Parathyroid adenoma (tissue), 2 donors: Measurements from ENCODE around the gene SLC24A3.

Experiments used
- H2AFZ ChIP-seq: fragments of 300-600 bp; sonication (generic); one replicate; pipeline ENCODE4 v1.7.0; 2017; ENCODE audit warnings: antibody characterized with exemption, mild to moderate bottlenecking
- H3K27ac ChIP-seq: fragments of 300-600 bp; sonication (generic); one replicate; pipeline ENCODE4 v1.7.0; 2017
- H3K27me3 ChIP-seq: fragments of 300-600 bp; sonication (generic); one replicate; pipeline ENCODE4 v1.7.0; 2017; ENCODE audit warnings: low read length; ENCODE audit not compliant: control insufficient read depth, insufficient read depth
- H3K36me3 ChIP-seq: fragments of 300-600 bp; sonication (generic); one replicate; pipeline ENCODE4 v1.7.0; 2017; ENCODE audit warnings: low read length; ENCODE audit not compliant: control insufficient read depth, insufficient read depth
- H3K4me1 ChIP-seq: fragments of 300-600 bp; sonication (generic); one replicate; pipeline ENCODE4 v1.7.0; 2017; ENCODE audit warnings: control low read depth
- H3K4me2 ChIP-seq: fragments of 300-600 bp; sonication (generic); one replicate; pipeline ENCODE4 v1.7.0; 2017; ENCODE audit warnings: low read length
- H3K4me3 ChIP-seq: fragments of 300-600 bp; sonication (generic); one replicate; pipeline ENCODE4 v1.7.0; 2017; ENCODE audit warnings: low read depth, low read length
- H3K79me2 ChIP-seq: fragments of 300-600 bp; sonication (generic); one replicate; pipeline ENCODE4 v1.7.0; 2017; ENCODE audit warnings: control low read depth
- H3K9ac ChIP-seq: fragments of 300-600 bp; sonication (generic); one replicate; pipeline ENCODE4 v1.7.0; 2017; ENCODE audit warnings: mild to moderate bottlenecking
- H3K9me3 ChIP-seq: fragments of 300-600 bp; sonication (generic); one replicate; pipeline ENCODE4 v1.7.0; 2017; ENCODE audit warnings: low read length; ENCODE audit not compliant: control insufficient read depth
- TF ChIP-seq, protein P1 (sequence below): fragments of 300-600 bp; sonication (generic); IDR thresholded peaks from one replicate; pipeline ENCODE4 v1.7.0; 2017; ENCODE audit warnings: antibody characterized with exemption, mild to moderate bottlenecking
- donor health status: primary hyperparathyroidism.

Gene SLC24A3

DNA sequence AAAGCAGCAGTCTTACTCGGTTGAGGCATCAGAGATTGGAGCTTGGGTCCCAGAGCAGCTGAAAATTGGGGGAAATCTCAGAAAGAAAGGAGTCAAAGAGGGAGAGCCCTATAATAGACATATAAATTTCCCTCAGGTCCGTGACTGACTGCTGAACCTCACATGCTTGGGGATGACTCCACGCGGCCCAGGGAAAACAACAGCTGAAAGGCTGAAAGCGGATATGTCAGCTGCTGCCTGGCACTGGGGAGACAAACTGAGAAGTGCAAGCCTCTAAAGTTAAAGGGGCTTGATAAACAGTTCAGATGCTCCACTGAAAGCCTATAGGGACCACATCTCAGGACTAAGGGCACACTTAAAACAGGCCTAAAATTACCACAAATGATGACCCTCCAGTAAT is 289.7 kb downstream of the SLC24A3 start:
- H2AFZ ChIP-seq = no peak overlapping the region
- no peak overlapping the region for H3K27ac ChIP-seq
- no peaks in the 10 kb centered on the region for H3K79me2 ChIP-seq
- H3K36me3 ChIP-seq = no peaks in the 10 kb centered on the region
- no peaks in the 10 kb centered on the region for H3K4me1 ChIP-seq
- no peaks in the 10 kb centered on the region for H3K9me3 ChIP-seq
- H3K4me3 ChIP-seq = no peak overlapping the region
- no peaks in the 10 kb centered on the region for H3K27me3 ChIP-seq
- H3K9ac ChIP-seq = no peak overlapping the region
- no peak overlapping the region for H3K4me2 ChIP-seq
- TF ChIP-seq, protein P1, sequence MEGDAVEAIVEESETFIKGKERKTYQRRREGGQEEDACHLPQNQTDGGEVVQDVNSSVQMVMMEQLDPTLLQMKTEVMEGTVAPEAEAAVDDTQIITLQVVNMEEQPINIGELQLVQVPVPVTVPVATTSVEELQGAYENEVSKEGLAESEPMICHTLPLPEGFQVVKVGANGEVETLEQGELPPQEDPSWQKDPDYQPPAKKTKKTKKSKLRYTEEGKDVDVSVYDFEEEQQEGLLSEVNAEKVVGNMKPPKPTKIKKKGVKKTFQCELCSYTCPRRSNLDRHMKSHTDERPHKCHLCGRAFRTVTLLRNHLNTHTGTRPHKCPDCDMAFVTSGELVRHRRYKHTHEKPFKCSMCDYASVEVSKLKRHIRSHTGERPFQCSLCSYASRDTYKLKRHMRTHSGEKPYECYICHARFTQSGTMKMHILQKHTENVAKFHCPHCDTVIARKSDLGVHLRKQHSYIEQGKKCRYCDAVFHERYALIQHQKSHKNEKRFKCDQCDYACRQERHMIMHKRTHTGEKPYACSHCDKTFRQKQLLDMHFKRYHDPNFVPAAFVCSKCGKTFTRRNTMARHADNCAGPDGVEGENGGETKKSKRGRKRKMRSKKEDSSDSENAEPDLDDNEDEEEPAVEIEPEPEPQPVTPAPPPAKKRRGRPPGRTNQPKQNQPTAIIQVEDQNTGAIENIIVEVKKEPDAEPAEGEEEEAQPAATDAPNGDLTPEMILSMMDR = no peak

DNA sequence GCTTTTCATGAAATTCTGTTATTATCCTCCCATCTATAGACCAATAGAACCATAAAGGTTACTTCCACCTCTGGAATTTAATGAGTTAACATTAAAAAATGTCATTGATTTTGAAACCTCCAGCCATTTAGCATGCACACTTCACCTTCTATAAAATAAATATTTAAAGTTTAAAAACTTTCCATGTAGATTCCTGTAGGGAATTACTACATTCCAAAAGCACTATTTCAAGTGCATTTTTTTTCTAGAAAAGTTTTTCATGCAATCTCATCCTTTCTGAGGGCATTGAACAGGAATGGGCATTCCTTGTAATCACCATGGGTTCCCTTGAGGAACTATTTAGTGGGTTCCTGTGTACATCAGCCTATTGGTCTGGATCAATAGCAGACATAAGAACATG is 291.8 kb downstream of the SLC24A3 start:
- Histone ChIP-seq H3K27me3 (no peaks in the 10 kb centered on the region), H3K4me1 (no peaks in the 10 kb centered on the region), H3K9ac (no peak overlapping the region), H3K79me2 (no peaks in the 10 kb centered on the region), H3K4me2 (no peak overlapping the region), H3K4me3 (no peak overlapping the region), H3K27ac (no peak overlapping the region), H3K9me3 (no peaks in the 10 kb centered on the region), H3K36me3 (no peaks in the 10 kb centered on the region), H2AFZ (no peak overlapping the region)
- TF ChIP-seq, protein P1 = no peak

DNA sequence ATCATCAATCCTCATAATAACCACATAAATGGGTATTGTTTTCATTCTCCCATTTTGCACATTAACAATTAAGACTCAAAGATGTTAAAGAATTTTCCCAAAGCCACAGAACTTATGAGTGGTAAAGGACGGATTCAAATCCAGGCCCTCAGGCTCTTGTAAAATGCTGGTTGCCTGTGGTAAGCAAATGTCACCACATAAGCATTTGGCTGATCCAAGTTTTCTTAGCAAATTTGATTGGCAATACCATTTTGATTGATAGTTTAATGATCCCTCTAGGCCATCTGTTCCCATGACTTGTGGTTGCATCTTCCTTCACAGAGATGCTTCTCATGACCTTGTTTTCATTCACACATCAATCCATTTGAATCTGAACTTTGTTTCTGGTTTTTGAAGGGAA is 293.6 kb downstream of the SLC24A3 start:
- Histone ChIP-seq H2AFZ (no peak overlapping the region), H3K9ac (no peak overlapping the region), H3K27me3 (no peaks in the 10 kb centered on the region), H3K79me2 (no peaks in the 10 kb centered on the region), H3K4me1 (no peaks in the 10 kb centered on the region), H3K4me3 (no peak overlapping the region), H3K9me3 (no peaks in the 10 kb centered on the region), H3K4me2 (no peak overlapping the region), H3K36me3 (no peaks in the 10 kb centered on the region), H3K27ac (no peak overlapping the region)
- TF ChIP-seq, protein P1 = no peak

DNA sequence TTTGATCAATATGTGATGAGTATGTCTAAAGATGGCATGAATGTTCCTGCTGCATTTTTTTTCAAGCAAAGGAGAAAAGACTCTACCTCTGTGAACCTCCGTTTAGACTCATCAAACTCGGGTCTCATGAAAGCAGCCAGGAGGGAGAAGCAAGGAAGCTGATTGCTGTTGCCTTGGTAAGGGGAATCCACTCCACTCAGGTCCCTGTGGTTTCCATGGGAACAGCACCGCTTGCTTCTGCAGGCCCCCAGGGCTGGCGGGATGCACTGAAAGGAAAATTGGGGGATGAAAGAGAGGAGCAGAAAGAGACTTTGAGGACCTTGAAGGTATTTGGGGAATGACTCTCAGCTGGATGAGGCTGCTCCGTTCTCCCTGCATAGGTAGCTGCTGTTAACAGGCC is 296.0 kb downstream of the SLC24A3 start:
- no peak overlapping the region for H3K9ac ChIP-seq
- H3K4me2 ChIP-seq = no peak overlapping the region
- no peaks in the 10 kb centered on the region for H3K27me3 ChIP-seq
- no peak overlapping the region for H2AFZ ChIP-seq
- H3K4me1 ChIP-seq = no peaks in the 10 kb centered on the region
- H3K4me3 ChIP-seq = no peak overlapping the region
- no peaks in the 10 kb centered on the region for H3K79me2 ChIP-seq
- TF ChIP-seq, protein P1 = no peak
- H3K27ac ChIP-seq = no peak overlapping the region
- no peaks in the 10 kb centered on the region for H3K36me3 ChIP-seq
- H3K9me3 ChIP-seq = no peaks in the 10 kb centered on the region

DNA sequence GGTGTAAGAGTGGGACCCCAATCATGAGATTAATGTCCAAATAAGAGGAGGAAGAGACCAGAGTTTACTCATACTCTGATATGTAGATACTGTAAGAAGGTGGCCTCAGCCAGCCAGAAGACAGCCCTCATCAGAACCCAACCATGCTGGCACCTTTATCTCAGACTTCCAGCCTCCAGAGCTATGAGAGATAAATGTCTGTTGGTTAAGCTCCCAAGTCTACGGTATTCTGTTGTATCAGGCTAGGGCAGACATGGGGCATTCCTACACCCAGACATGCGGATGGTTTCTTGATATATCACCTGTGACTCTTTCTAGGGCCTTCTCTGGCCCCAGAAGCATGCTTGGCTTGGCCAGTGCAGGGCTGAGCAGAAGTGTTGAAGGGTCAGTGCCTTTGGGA is 298.2 kb downstream of the SLC24A3 start:
- no peaks in the 10 kb centered on the region for H3K9me3 ChIP-seq
- H3K9ac ChIP-seq = no peak overlapping the region
- H3K4me1 ChIP-seq = no peaks in the 10 kb centered on the region
- no peak overlapping the region for H3K4me2 ChIP-seq
- H3K27me3 ChIP-seq = no peaks in the 10 kb centered on the region
- TF ChIP-seq, protein P1 = no peak
- no peaks in the 10 kb centered on the region for H3K36me3 ChIP-seq
- no peaks in the 10 kb centered on the region for H3K79me2 ChIP-seq
- no peak overlapping the region for H3K27ac ChIP-seq
- H3K4me3 ChIP-seq = no peak overlapping the region
- H2AFZ ChIP-seq = no peak overlapping the region
